ENCODE measurements around the gene MCOLN1.

The MCOLN1 gene

DNA sequence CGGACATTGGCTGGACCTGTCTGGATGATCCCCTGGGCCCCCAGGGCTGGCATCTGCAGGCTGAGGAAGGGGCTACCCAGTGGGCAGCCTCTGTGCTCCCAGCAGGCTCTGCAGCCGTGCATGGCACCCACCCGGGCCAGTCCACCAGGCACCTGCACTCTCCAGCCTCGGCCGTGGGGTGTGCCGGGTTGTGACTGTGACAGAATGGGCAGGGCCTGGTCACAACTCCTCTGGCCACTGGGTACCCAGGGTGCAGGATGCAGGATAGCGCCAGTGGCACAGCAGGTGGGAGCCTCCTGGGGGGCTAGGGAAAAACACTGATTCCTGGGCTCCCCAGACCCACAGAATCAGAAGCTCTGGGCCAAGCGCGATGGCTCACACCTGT, 43.6 kb upstream of the MCOLN1 start:
- in situ Hi-C loops (cut with MboI; ENCODE audit: low sequenced_read_pairs, unreplicated experiment): no loop called here
- DNase-seq (ENCODE audit: low spot score): no peak
- TF ChIP-seq, protein P1, sequence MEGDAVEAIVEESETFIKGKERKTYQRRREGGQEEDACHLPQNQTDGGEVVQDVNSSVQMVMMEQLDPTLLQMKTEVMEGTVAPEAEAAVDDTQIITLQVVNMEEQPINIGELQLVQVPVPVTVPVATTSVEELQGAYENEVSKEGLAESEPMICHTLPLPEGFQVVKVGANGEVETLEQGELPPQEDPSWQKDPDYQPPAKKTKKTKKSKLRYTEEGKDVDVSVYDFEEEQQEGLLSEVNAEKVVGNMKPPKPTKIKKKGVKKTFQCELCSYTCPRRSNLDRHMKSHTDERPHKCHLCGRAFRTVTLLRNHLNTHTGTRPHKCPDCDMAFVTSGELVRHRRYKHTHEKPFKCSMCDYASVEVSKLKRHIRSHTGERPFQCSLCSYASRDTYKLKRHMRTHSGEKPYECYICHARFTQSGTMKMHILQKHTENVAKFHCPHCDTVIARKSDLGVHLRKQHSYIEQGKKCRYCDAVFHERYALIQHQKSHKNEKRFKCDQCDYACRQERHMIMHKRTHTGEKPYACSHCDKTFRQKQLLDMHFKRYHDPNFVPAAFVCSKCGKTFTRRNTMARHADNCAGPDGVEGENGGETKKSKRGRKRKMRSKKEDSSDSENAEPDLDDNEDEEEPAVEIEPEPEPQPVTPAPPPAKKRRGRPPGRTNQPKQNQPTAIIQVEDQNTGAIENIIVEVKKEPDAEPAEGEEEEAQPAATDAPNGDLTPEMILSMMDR (IDR thresholded peaks at IDR 0.05; ENCODE audit: borderline replicate concordance, control extremely low read depth, extremely low read depth, insufficient read depth, missing control alignments): no peak

DNA sequence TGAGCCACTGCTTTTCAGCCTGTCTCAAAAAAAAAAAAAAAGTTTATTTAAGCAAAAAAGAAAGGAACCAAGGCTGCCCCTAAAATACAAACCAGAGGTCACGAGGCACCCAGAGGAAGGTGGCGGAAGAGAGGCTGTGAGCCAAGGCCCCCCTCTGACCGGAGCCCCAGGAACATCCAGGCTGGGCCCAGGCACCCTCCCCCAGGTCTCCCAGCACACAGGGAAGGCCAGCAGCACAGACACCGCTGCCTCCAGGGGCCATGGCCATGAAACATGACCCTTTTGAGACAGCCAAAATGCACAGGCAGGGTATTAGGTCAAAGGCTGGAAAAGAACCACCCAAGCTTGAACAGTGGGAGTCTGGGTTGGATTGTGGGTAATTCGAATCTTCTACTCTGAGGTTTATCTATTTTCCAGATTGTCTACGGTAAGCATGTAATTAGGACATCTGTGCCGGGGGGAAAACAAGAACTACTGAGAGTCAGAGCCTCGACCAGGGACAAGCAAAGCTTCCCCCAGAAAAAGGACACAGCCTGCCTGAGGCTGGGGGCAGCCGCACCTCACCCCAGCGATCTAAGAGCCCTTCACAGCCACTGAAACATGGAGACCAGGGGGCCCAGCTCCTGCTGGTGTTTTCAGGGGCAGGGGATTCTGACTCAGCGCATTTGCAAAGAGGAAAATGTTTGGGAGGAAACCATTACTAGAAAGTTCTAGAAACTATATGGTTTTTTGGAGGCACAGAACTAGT, 42.0 kb upstream of the MCOLN1 start:
- in situ Hi-C loops (cut with MboI; ENCODE audit: low sequenced_read_pairs, unreplicated experiment): no loop called here
- no peak for DNase-seq (ENCODE audit: low spot score)
- TF ChIP-seq, protein P1 (IDR thresholded peaks at IDR 0.05; ENCODE audit: borderline replicate concordance, control extremely low read depth, extremely low read depth, insufficient read depth, missing control alignments): no peak

DNA sequence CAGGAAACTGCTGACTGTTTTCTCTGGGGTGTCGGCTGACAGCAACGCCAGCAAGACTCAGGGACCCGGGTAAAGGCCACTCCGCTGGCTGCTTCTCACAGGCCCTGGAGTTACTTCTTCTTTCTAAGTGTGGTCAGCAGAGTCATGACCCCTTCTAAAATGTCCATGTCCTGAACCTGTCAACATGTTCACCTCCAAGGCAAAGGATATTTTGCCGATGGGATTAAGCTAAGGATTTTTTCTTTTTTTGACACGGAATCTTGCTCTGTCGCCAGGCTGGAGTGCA, 41.5 kb upstream of the MCOLN1 start:
- TF ChIP-seq, protein P1 (IDR thresholded peaks at IDR 0.05; ENCODE audit: borderline replicate concordance, control extremely low read depth, extremely low read depth, insufficient read depth, missing control alignments): no peak
- in situ Hi-C loops (cut with MboI; ENCODE audit: low sequenced_read_pairs, unreplicated experiment): no loop called here
- no peak for DNase-seq (ENCODE audit: low spot score)

DNA sequence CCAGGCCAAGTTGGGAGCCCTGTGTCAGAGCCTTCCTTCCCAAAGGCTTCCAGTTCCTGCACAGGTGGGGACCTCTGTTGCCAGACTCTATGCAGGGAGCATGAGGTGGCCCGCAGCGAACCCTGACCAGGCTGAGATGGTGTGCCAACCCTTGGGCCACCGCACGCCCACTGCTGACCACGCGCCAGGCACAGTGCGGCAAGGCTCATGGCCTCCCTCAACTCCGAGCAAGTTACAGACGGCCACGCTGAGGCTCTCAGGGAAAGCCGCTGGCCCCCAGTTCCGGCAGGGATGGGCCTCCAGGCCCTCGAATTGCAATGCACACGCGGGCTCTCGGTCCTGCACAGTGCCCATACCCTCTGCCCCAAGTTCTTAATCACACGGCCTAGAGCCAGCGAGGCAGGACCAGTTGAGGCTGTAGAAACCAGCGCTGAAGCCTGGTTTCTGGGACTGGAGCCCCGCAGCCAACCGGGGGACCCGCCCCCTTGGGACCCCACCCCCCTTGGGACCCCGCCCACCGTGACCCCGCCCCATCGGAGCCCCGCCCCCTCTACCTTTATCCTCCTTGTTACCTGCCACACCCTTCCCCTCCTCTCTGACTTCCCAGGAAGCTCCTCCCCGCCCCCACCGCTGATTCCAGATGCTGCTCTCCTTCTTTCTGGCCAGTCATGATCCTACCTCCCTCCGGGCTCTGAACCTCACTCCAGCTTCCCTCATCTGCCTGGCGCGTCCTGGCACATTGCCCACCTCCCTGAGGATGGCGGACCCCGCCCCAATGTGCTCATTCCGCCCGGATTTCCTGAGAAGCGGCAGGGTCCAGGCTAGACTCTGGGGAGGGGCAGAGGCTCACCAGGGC, 39.6 kb upstream of the MCOLN1 start:
- no peak for DNase-seq (ENCODE audit: low spot score)
- in situ Hi-C loops (cut with MboI; ENCODE audit: low sequenced_read_pairs, unreplicated experiment): no loop called here
- TF ChIP-seq, protein P1 (IDR thresholded peaks at IDR 0.05; ENCODE audit: borderline replicate concordance, control extremely low read depth, extremely low read depth, insufficient read depth, missing control alignments): no peak

DNA sequence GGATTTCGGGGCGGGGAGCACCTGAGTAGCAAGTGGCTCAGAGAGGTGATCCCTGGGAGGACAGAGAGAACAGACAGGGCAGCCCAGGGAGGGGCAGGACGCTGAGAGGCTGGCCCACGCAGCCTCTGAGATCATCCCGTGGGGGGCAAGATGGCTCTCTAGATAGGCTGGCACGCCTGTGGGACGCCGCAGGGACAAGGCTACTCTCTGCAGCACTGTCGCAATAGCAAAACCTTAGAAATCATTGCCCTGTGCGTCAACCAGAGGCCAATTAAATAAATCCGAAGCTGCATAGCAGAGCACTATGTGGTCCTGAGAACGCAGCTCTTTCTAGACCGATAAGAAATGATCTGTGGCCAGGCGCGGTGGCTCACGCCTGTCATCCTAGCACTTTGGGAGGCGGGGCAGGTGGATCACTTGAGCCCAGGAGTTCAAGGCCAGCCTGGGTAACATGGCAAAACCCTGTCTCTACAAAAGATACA, 38.7 kb upstream of the MCOLN1 start:
- no peak for DNase-seq (ENCODE audit: low spot score)
- in situ Hi-C loops (cut with MboI; ENCODE audit: low sequenced_read_pairs, unreplicated experiment): no loop called here
- TF ChIP-seq, protein P1 (IDR thresholded peaks at IDR 0.05; ENCODE audit: borderline replicate concordance, control extremely low read depth, extremely low read depth, insufficient read depth, missing control alignments): no peak

DNA sequence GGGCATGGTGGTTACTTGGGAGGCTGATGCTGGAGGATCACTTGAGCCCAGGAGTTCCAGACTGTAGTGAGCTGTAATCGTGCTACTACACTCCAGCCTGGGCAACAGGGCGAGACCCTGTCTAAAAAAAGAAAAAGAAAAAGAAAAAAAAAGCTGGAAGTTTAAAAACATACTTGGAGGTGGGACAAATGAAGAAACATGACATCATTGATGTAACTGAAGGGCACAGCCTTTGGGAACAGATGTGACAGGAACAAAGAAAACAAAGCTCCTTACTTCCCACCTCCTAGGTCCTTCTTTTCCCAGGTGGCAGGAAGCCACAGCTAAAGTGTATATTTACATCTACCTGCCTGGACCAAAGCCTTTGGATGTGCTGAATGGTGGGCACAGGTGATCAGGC, 35.5 kb upstream of the MCOLN1 start:
- in situ Hi-C loops (cut with MboI; ENCODE audit: low sequenced_read_pairs, unreplicated experiment): no loop called here
- DNase-seq (ENCODE audit: low spot score): no peak
- TF ChIP-seq, protein P1 (IDR thresholded peaks at IDR 0.05; ENCODE audit: borderline replicate concordance, control extremely low read depth, extremely low read depth, insufficient read depth, missing control alignments): no peak
